Activated CD4-positive, alpha-beta T cell treated with anti-CD3 and anti-CD28 coated beads for 1 hour (primary cell): ENCODE data around the gene PTPRN2.
"Not testable (repeated sequence)": the region's sequence is repeated elsewhere in the genome, so short reads cannot be mapped to it uniquely, and the experiment has no call there.

Source experiments
- DNase-seq: peaks from one replicate; pipeline ENCODE4 v3.0.0-alpha.2; 2020

PTPRN2 gene

GRCh38 chr7:157574120-157574825 is 1013.4 kb downstream of the PTPRN2 start:
- DNase-seq, result no peak

DNA sequence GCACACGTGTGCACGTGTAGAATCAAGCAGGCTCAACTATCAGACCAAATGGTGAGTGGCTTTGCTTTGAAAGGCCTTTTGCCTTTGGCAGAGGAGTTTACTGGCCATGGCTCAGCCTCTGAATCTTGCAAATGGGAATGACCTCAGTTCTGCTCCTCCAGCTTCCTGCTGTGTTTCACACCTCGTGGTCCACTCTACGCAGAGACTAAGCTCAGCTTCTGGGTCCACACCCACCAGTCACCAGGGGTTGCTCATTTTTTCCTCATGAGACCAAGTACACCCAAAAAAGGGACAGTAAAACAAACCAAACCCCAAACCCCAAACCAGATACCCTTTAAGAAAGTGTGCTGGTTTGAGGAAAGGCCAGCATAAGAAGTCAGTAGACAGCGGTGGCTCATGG is 1014.4 kb downstream of the PTPRN2 start:
- DNase-seq, result no peak

DNA sequence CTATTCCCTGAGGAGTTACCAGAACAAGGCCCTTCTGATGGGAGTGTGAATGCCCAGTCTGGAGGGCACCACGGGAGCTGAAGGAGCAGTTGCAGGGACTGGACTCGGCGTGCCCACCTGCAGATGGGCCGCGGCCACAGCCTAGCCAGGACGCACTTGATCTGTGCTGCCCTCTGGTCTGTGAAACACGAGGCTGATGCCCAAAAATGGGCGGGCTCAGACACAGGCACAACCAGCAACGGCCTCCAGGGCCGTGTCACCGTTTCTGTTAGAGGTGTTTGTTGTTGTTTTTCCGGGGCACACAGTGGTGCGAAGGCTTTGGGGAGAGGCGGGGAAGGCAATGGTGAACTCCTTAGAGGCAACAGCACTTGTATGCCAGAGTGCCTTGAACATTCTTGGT is 1015.0 kb downstream of the PTPRN2 start:
- DNase-seq, result no peak

- DNase-seq, result no peak
Measured at GRCh38 chr7:157570531-157571200, 1017.0 kb downstream of the PTPRN2 start.

DNA sequence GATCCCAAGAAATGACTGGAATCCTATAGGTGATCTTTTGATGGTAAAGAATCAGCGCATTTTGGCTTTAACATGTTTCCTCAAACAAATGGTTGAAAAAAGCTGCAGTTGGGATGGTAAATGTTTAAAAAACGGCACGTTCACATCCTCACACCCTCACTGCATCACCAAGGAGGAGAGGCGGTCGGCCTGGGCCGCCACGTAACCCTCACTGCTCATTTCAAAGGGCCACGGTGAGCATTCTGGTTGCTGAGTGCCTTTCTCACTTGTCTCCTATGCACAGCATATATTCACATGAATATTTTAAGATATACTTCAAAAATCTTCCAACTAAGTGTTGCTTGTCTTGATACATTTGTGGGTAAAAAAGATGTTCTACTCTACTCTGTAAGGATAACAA is 1017.7 kb downstream of the PTPRN2 start:
- no peak for DNase-seq

DNA sequence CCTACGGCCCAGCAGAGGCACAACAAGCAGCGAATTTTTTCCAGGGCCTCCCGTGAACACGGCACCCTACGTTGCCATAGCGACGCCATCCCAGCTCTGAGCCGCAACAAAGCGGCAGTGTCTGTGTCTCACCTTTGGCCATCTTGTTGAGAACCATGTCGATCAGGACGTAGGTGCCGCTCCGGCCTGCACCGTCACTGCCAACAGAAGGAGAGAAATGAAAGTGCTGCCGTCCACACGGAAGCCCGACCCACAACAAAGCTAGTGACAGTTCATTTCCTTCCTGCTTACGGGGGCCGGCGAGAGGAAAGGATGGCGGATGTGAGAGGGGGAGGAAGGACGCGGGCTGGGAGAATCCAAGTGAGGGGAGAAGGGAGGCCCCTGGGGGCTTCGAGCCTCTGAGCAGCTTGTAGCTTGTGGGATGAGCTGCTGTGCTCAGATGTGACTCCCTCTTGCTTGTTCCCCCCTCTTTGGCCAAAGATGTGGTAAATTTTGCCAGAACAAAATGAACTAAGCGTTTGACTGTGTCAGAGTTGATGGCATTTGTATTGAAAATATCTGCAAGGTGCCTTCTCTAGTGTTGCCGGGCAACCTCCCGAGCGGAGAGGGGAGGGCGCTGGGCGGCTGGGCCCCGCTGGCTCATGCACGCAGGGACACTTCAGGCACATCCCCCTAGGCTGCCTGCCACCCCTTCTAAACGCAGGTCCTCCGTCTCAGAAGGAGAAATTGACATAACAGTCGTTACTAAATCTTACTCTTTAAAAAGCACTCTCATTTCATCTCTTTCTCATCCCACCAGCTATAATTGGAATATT is 1018.6 kb downstream of the PTPRN2 start:
- DNase-seq, result peak; percentile 48

DNA sequence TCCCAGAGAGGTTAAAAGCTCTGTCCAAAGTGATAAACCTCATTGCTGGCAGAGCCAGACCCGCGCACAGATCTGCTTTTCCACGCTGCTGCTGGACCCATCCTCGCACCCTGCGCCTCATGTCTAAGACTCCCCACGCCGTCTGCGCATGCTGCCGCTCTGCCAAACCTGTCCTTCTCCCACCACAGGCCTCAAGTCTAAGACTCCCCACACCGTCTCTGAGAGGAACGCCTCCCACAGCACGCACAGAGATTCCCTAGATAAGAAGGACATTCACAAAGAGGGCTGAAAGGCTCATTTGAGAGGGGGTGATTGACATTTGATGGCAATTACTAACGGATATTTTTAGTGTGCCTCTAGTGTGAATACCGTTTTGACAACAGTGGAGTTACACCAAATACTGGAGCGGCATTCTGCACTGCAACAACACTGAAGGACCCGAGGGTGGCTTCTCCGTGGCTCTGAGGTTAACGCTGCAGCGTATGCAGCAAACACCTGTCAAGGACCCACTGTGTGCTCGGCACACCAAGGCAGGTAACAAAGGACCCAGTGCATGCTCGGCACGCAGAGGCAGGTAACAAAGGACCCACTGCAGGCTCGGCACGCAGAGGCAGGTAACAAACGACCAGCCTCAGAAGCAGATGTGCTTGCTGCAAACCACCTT is 1019.4 kb downstream of the PTPRN2 start:
- no peak for DNase-seq

GRCh38 chr7:157567666-157568065 is 1020.0 kb downstream of the PTPRN2 start:
- no peak for DNase-seq

DNA sequence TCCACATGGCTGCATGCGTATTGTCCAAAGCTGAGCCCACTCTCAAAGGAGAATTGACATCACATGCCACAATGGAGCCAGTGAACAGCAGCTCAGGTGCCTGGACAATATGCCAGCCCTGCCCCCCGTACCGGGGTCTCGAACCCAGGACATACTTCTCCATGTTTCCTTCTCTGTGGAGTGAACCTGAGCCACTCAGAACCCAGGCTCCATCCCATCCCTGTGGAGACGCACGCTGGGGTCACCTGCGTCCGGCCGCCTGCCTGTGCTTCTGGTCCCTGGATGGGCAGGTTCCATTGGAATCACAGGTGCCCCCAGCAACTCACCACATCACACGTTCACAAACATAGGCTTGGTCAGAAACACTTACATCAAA is 1021.0 kb downstream of the PTPRN2 start:
- DNase-seq, result no peak

DNA sequence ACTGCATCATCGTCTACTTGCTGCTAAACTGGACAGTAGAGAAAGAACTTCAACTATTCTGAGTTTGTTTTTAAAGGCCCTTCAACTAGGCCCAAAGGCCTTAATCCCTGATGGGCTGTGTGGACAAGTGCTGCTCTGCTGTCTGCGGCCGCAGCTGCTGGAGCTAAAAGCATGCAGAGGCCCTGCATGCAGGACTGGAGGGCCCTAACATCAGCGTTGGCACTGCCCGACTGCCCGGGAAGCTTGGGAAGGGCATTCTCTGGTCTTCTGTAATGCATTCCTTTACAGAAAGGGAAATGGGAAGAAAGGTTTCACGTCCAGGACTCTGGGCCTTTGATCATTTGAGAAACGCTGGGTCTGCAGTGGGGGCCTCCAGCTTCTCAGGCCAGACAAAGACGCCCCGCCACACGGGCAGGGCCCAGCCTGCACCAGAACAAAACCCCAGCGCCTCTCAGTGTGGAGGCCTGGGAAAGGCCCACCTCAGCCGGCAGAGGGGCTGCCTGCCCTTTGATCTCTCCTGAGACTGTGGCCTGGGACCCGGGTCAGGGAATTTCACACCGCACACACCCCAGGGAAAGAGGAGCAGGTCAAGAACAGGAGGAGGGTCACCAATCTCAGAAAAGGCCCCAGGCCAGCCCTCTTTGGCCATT is 1021.5 kb downstream of the PTPRN2 start:
- DNase-seq, result no peak

DNA sequence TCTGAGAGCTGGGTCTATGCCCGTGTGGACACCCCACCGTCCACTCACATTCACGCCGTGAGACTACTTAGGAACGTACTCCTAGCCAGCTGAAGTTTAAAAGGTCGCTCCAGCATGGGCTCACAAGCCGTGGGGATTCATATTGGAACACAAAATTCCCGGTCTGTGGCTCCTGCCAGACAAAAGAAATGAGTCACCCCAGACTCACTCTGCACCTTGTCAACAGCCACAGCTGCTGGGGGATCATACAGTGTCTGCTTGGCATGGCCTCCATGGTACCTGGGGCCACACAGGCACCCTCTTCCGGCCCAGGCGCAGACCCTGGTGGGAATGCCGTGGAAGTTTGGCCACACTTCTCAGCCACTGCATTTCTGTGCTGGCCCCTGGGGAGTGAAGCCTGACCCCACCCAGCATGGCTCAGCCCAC is 1022.4 kb downstream of the PTPRN2 start:
- DNase-seq, result no peak

DNA sequence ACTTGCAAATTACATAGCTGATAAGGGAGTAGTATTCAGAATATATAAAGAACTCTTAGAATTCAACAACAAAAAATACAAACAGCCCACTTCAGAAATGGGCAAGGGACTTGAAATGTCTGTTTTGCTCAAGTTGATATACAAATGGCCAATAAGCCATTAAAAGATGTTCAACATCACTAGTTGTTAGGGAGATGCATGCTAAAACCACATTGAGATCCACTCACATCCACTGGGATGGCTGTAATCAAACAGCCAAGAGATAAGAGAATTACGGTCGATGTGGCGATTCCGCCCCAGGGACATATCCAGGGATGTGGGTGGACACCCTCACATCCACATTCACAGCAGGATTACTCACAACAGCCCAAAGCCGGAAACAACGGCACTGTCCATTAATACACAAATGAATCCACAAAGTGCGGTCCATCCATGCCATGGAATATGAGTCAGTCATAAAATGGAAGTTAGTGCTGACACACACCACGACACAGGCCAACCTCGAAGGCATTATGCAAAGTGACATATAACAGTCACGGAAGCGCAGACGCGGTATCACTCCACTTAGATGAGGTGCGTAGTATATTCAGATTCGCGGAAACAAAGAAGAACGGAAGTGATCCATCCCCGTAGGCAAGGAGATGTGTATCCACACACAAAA is 1023.0 kb downstream of the PTPRN2 start:
- DNase-seq, result no peak

- not testable (repeated sequence) for DNase-seq
Measured at GRCh38 chr7:157563467-157564135, 1024.0 kb downstream of the PTPRN2 start.

DNA sequence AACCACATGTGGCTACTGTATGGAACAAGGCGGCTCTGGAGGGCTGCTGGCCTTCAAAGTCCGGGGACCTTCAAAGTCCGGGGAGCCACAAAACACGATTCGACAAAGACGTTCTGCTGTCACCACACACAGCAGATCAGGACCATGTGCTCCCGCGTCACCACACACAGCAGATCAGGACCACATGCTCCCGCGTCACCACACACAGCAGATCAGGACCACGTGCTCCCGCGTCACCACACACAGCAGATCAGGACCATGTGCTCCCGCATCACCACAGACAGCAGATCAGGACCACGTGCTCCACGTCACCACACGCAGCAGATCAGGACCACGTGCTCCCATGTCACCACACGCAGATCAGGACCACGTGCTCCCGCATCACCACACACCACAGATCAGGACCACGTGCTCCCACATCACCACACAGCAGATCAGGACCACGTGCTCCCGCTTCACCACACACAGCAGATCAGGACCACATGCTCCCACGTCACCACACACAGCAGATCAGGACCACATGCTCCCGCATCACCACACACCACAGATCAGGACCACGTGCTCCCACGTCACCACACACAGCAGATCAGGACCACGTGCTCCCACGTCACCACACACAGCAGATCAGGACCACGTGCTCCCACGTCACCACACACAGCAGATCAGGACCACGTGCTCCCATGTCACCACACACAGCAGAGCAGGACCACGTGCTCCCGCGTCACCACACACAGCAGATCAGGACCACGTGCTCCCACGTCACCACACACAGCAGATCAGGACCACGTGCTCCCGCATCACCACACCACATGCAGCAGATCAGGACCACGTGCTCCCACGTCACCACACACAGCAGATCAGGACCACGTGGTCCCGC is 1024.9 kb downstream of the PTPRN2 start:
- not testable (repeated sequence) for DNase-seq

- no peak for DNase-seq
Measured at GRCh38 chr7:157561816-157562410, 1025.7 kb downstream of the PTPRN2 start.

- DNase-seq, result no peak
Measured at GRCh38 chr7:157561523-157561785, 1026.2 kb downstream of the PTPRN2 start.

GRCh38 chr7:157560710-157561522 is 1026.7 kb downstream of the PTPRN2 start:
- DNase-seq, result no peak

- DNase-seq, result no peak
Measured at GRCh38 chr7:157560258-157560654, 1027.4 kb downstream of the PTPRN2 start.

DNA sequence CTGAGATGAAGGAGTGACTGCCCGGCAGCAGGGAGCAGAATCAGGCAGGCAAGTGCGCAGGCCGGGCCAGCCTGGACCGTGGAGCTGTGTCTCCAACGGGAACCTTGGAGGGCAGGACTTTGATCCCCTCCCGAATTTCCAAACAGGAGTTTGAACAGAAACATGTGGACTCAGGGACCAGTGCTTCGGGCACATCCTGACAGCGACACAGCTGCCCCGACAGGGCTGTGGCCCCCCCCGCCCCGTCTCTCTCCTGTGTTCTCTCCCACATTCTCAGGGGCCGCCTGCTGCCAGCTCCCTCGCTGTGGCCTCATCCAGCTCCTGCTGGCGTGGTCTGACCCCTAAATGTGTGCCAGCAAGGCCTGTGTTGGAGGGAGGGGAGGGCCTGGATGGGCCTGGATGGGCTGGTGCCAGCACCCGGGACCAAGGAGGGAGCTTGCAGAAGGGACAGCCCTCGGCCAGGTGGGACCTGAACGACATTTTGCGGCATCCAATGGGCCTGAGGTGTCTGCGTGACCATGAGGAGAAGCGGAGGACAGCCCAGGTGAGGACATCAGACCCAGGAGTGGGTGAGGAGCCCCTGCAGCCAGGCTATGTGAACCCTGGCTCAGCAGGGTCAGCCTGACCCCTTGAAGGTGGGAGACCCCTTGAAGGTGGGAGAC is 1027.9 kb downstream of the PTPRN2 start:
- no peak for DNase-seq
